ENCODE measurements around the gene UGT1A5. TPM values are rescaled to one million over a fixed set of nuclear protein-coding genes. Genes with fewer than 3 reads are reported as not detected.

UGT1A5 gene
- polyA plus RNA-seq, 1 of the 3 experiments (the other 2 are of a cell fraction), result not detected

- 61% methylated on average over 6 of the region's 6 CpGs for WGBS (ENCODE audit: low lambda C conversion rate)
- H3K79me2 ChIP-seq (ENCODE audit: insufficient read depth), result no peaks in the 10 kb centered on the region
- no peak overlapping the region for H2AFZ ChIP-seq (ENCODE audit: low read depth)
- H3K36me3 ChIP-seq (replicated peaks in 1 of 2; ENCODE audit: control insufficient read depth in 1 of 2, insufficient read depth in 2 of 2, low read length in 1 of 2), result no peaks in the 10 kb centered on the region
- no peak for DNase-seq
- H4K20me1 ChIP-seq (ENCODE audit: insufficient read depth), result no peaks in the 10 kb centered on the region
- no peak overlapping the region for H3K27ac ChIP-seq (ENCODE audit: low read depth in 2 of 2, low read length in 1 of 2)
- no peak overlapping the region for H3K9ac ChIP-seq
- TF ChIP-seq FOXM1 (IDR thresholded peaks at IDR 0.05; ENCODE audit: low read depth), result no peak
- no peak for TF ChIP-seq MEF2A (IDR thresholded peaks at IDR 0.05; ENCODE audit: borderline replicate concordance, low read depth)
- TF ChIP-seq EZH2phosphoT487 (IDR thresholded peaks at IDR 0.05; ENCODE audit: borderline replicate concordance, low read depth), result no peak
- TF ChIP-seq TEAD4 (IDR thresholded peaks at IDR 0.05; ENCODE audit: borderline replicate concordance, insufficient read depth), result no peak
- no peak for TF ChIP-seq CHD2 (IDR thresholded peaks at IDR 0.05; ENCODE audit: low read length, partially characterized antibody)
- TF ChIP-seq SIN3A (IDR thresholded peaks at IDR 0.05; ENCODE audit: borderline replicate concordance, low read depth, low read length), result no peak
- TF ChIP-seq PBX3 (IDR thresholded peaks at IDR 0.05), result no peak
- no peak for TF ChIP-seq GATA2 (CRISPR knock-in tag; IDR thresholded peaks at IDR 0.05)
- no peak for TF ChIP-seq CTCF (IDR thresholded peaks at IDR 0.05)
- TF ChIP-seq ZBTB33 (IDR thresholded peaks at IDR 0.05; ENCODE audit: borderline replicate concordance, low read depth), result no peak
- TF ChIP-seq ELF1 (IDR thresholded peaks at IDR 0.05), result no peak
- TF ChIP-seq USF2 (IDR thresholded peaks at IDR 0.05; ENCODE audit: borderline replicate concordance, low read depth, low read length), result no peak
- no peaks in the 10 kb centered on the region for H3K9me2 ChIP-seq
- ChIA-PET POLR2A (no interaction called here), CTCF (no interaction called here)
- H3K9me3 ChIP-seq, result no peaks in the 10 kb centered on the region
- H3K4me3 ChIP-seq (ENCODE audit: low read depth in 2 of 2, low read length in 1 of 2), result no peak overlapping the region
- H3F3A ChIP-seq (replicated peaks; ENCODE audit: insufficient read depth), result no peaks in the 10 kb centered on the region
- H3K4me1 ChIP-seq (ENCODE audit: control insufficient read depth in 1 of 2, insufficient read depth in 2 of 2, low read depth in 1 of 2, low read length in 1 of 2), result no peaks in the 10 kb centered on the region
- no peak overlapping the region for H3K4me2 ChIP-seq
- no peaks in the 10 kb centered on the region; the same call in 1 of the 2 replicates for H3K27me3 ChIP-seq (ENCODE audit: insufficient read depth)
Observed at GRCh38 chr2:233775414-233775813, 62.7 kb downstream of the UGT1A5 start.
